ENCODE measurements around the gene F12. TPM values are rescaled to one million over a fixed set of nuclear protein-coding genes. Genes with fewer than 3 reads are reported as not detected.
"Not testable (repeated sequence)": the region's sequence is repeated elsewhere in the genome, so short reads cannot be mapped to it uniquely, and the experiment has no call there.

Gene F12
- total RNA-seq, 1 donor from 2014 or later: 1.8 TPM

DNA sequence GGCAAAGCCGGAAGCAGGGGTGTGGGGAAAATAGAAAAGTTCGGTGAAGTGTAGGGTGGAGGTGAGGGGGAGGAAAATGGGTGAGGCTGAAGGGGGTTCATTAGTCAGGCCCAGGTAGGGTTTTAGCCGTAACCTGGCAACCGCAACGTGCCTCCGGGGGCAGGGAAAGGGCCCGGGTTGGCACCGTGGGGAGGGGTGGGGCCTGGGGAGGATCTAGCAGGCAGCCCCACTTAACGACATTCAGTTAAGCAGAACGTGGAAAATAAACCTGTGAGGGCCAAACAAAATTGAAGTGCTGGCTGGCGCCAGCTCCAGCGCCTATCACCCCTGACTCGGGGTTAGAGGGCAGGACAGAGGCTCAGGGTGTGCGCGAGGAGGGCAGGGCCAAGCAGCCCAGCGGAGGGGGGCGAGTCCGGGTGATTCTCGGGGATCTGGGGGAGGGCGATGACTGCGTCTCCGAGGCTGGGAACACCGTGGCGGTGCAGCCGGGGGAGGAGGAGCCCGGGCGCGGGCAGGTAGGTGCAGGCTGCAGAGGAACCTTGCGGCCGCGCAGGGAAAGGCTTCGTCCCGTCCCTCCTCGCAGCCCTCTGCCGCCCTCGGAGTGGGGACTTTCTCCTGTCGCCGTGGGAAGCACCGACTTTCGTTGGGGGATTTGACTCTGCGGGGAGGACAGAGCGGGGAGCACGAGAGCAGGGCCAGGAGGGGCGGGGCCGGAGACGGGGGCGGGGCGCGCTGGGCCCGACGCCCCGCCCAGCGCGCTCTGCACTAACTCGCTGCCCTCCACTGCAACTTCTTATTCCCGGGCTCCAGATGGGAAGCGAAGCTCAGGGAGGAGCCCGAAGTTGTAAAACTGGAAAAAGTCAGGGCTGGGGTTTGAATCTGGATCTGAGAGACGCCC is 46.5 kb downstream of the F12 start:
- no peak for DNase-seq (ENCODE audit: low spot score)
- H3K9me3 Mint-ChIP-seq (ENCODE audit: low read depth): no peaks in the 10 kb centered on the region
- peaks cover 11% of the 10 kb centered on the region for H3K4me1 Mint-ChIP-seq (ENCODE audit: low read depth)
- TF ChIP-seq, protein P1, sequence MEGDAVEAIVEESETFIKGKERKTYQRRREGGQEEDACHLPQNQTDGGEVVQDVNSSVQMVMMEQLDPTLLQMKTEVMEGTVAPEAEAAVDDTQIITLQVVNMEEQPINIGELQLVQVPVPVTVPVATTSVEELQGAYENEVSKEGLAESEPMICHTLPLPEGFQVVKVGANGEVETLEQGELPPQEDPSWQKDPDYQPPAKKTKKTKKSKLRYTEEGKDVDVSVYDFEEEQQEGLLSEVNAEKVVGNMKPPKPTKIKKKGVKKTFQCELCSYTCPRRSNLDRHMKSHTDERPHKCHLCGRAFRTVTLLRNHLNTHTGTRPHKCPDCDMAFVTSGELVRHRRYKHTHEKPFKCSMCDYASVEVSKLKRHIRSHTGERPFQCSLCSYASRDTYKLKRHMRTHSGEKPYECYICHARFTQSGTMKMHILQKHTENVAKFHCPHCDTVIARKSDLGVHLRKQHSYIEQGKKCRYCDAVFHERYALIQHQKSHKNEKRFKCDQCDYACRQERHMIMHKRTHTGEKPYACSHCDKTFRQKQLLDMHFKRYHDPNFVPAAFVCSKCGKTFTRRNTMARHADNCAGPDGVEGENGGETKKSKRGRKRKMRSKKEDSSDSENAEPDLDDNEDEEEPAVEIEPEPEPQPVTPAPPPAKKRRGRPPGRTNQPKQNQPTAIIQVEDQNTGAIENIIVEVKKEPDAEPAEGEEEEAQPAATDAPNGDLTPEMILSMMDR (IDR thresholded peaks at IDR 0.05): no peak
- H3K4me3 Mint-ChIP-seq (ENCODE audit: unreplicated experiment): peak overlapping the region; percentile 60
- H3K27me3 Mint-ChIP-seq (ENCODE audit: low read depth): peaks cover 1% of the 10 kb centered on the region
- no peaks in the 10 kb centered on the region for H3K36me3 Mint-ChIP-seq (ENCODE audit: low read depth)
- H3K27ac Mint-ChIP-seq (ENCODE audit: unreplicated experiment): no peak overlapping the region

DNA sequence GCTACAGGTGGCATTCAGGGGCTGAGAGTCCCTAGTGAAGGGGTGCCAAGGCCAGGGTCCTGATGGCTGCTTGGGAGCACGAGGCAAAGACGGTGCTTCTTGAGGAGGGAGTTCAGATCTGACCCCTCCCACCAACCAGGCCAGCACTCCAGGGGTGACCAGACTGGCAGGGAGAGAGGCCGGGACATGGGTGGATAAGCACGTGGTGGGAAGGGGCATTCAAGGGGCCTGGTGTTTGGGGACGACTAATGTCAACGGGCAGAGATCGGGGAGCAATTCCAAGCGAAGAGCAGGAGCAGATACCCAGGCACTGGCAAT is 47.1 kb downstream of the F12 start:
- peak overlapping the region; percentile 4 for H3K4me3 Mint-ChIP-seq (ENCODE audit: unreplicated experiment)
- no peaks in the 10 kb centered on the region for H3K36me3 Mint-ChIP-seq (ENCODE audit: low read depth)
- peaks cover 15% of the 10 kb centered on the region for H3K4me1 Mint-ChIP-seq (ENCODE audit: low read depth)
- H3K27me3 Mint-ChIP-seq (ENCODE audit: low read depth): peaks cover 1% of the 10 kb centered on the region
- TF ChIP-seq, protein P1 (IDR thresholded peaks at IDR 0.05): no peak
- no peak overlapping the region for H3K27ac Mint-ChIP-seq (ENCODE audit: unreplicated experiment)
- no peak for DNase-seq (ENCODE audit: low spot score)
- H3K9me3 Mint-ChIP-seq (ENCODE audit: low read depth): no peaks in the 10 kb centered on the region

DNA sequence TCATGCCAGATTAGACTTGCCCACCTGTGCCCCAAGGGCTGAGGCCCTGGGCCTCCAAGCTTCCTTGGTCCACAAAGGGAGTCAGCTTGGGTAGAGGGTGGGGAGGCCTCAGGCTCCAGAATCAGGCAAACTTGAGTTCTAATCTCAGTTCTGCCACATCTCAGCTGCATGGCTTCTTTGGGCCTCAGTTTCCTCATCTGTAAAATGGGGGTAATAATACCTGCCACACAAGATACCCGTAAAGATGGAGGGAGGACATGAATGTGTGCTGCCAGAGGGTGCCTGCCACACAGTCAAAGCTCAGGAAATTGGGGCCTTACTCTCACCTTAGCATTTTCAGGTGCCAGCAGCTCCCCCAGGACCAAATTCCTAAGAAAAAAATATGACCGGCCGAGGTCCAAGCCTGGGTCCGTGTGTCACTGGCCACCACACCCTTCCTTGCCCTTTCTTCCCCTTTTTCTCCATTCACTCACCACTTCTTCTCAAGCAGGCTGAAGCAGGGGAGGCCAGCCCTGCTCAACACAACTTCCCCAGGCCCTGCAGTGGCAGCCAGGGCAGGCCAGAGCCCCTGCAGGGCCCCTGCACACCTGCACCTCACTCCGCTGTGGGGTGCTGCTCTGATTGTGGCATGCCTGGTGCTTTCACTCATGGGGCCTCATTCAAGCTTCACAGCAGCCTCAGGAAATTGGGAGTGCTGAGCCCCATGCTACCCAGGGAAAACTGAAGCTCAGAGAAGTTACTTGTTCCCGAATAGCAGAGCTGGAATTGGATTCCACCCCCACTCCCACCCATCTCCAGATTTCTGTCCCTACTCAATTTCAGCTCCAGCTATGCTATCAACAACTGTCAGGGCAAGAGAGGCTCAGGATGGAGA is 47.7 kb downstream of the F12 start:
- Mint-ChIP-seq H3K9me3 (ENCODE audit: low read depth) (no peaks in the 10 kb centered on the region), H3K4me1 (ENCODE audit: low read depth) (peaks cover 11% of the 10 kb centered on the region), H3K36me3 (ENCODE audit: low read depth) (no peaks in the 10 kb centered on the region), H3K27me3 (ENCODE audit: low read depth) (peaks cover 1% of the 10 kb centered on the region), H3K27ac (ENCODE audit: unreplicated experiment) (no peak overlapping the region), H3K4me3 (ENCODE audit: unreplicated experiment) (no peak overlapping the region)
- TF ChIP-seq, protein P1 (IDR thresholded peaks at IDR 0.05): no peak
- no peak for DNase-seq (ENCODE audit: low spot score)

DNA sequence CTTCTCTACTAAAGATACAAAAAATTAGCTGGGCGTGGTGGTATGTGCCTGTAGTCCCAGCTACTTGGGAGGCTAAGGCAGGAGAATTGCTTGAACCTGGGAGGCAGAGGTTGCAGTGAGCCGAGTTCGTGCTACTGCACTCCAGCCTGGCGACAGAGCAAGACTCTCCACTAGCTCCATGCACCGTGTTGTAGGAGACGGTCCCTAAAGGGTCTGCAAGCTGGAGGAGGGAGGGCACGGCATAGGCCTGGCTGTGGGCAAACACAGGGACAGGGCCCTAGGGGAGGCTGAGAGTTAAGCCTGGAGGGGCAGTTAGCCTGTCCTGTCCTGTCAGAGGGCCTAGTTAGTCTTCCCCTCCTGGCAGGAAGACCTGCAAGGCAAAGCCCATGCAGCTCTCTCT is 48.6 kb downstream of the F12 start:
- not testable (repeated sequence) for DNase-seq (ENCODE audit: low spot score); H3K4me3 Mint-ChIP-seq (ENCODE audit: unreplicated experiment); H3K4me1 Mint-ChIP-seq (ENCODE audit: low read depth); H3K27me3 Mint-ChIP-seq (ENCODE audit: low read depth); H3K27ac Mint-ChIP-seq (ENCODE audit: unreplicated experiment); H3K9me3 Mint-ChIP-seq (ENCODE audit: low read depth); H3K36me3 Mint-ChIP-seq (ENCODE audit: low read depth)

DNA sequence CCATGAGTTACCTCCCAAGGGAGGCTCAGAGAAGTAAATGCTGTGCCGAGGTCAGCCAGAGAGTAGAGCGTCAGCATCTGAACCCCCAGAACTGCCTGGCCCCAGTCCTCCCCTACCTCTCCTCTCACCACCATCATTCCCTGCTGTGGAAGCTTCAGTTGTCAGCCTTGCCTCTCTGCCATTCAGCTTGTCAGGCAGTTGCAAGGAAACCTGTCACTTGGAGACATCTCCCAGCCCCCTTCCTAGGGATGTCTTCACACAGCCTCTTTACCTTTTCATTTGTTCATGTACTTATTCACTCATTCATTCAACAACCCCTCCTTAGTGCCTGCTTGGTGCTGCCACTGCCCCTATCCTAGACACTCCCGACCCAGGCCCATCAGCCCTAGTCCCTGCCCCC is 49.5 kb downstream of the F12 start:
- H3K27me3 Mint-ChIP-seq (ENCODE audit: low read depth): peaks cover 1% of the 10 kb centered on the region
- no peak overlapping the region for H3K4me3 Mint-ChIP-seq (ENCODE audit: unreplicated experiment)
- peaks cover 4% of the 10 kb centered on the region for H3K4me1 Mint-ChIP-seq (ENCODE audit: low read depth)
- no peaks in the 10 kb centered on the region for H3K36me3 Mint-ChIP-seq (ENCODE audit: low read depth)
- H3K27ac Mint-ChIP-seq (ENCODE audit: unreplicated experiment): no peak overlapping the region
- peaks cover 2% of the 10 kb centered on the region for H3K9me3 Mint-ChIP-seq (ENCODE audit: low read depth)
- DNase-seq (ENCODE audit: low spot score): no peak
- TF ChIP-seq, protein P1 (IDR thresholded peaks at IDR 0.05): no peak
